EL (cell line): ENCODE results near the gene IL25.
"Not testable (repeated sequence)": the region's sequence is repeated elsewhere in the genome, so short reads cannot be mapped to it uniquely, and the experiment has no call there.

Experiments
- DNase-seq: peaks from one replicate; pipeline ENCODE4 v3.0.0-alpha.2; 2016

The IL25 gene

GRCh38 chr14:23413681-23414080 is 41.1 kb downstream of the IL25 start:
- DNase-seq: no peak

- no peak for DNase-seq
Observed at GRCh38 chr14:23414254-23414653, 41.6 kb downstream of the IL25 start.

- no peak for DNase-seq
Observed at GRCh38 chr14:23414906-23415820, 42.6 kb downstream of the IL25 start.

GRCh38 chr14:23415821-23416778 is 43.5 kb downstream of the IL25 start:
- no peak for DNase-seq

GRCh38 chr14:23416801-23417200 is 44.2 kb downstream of the IL25 start:
- no peak for DNase-seq

- DNase-seq: not testable (repeated sequence)
Observed at GRCh38 chr14:23417269-23417668, 44.7 kb downstream of the IL25 start.

GRCh38 chr14:23418021-23418420 is 45.4 kb downstream of the IL25 start:
- no peak for DNase-seq

- not testable (repeated sequence) for DNase-seq
Observed at GRCh38 chr14:23419646-23420045, 47.0 kb downstream of the IL25 start.

- no peak for DNase-seq
Observed at GRCh38 chr14:23421594-23421993, 49.0 kb downstream of the IL25 start.

- DNase-seq: no peak
Observed at GRCh38 chr14:23423657-23424056, 51.0 kb downstream of the IL25 start.

GRCh38 chr14:23425169-23425568 is 52.6 kb downstream of the IL25 start:
- DNase-seq: no peak

GRCh38 chr14:23425798-23426197 is 53.2 kb downstream of the IL25 start:
- not testable (repeated sequence) for DNase-seq
